Activated CD8-positive, alpha-beta T cell treated with anti-CD3 and anti-CD28 coated beads for 36 hours (primary cell): ENCODE data around the gene ADAM19. TPM values are rescaled to one million over a fixed set of nuclear protein-coding genes. Genes with fewer than 3 reads are reported as not detected.

Experiments used
- ATAC-seq: fragments of 200-7000 bp; cut with Tn5 transposase; one replicate; pipeline ENCODE4 v1.10.0; 2021; ENCODE audit warnings: mild to moderate bottlenecking, moderate library complexity
- CTCF ChIA-PET: fragments of 350-600 bp; sonication (Branson Sonifier 250); formaldehyde crosslinking; loops from one replicate; lab custom pipeline; 2021; ENCODE audit warnings: antibody characterized with exemption; lab: Charles Lee
- POLR2A ChIA-PET: fragments of 350-600 bp; sonication (Branson Sonifier 250); formaldehyde crosslinking; loops from one replicate; lab custom pipeline; 2021; ENCODE audit warnings: antibody characterized with exemption; lab: Charles Lee
- DNase-seq: peaks from one replicate; pipeline ENCODE4 v3.0.0-alpha.2; 2020
- H3K27ac Mint-ChIP-seq: one replicate; pipeline ENCODE4 v1.8.0; 2021; ENCODE audit warnings: mild to moderate bottlenecking, mixed read lengths
- H3K27me3 Mint-ChIP-seq: one replicate; pipeline ENCODE4 v1.8.0; 2021; ENCODE audit warnings: mixed read lengths
- H3K36me3 Mint-ChIP-seq: one replicate; pipeline ENCODE4 v1.8.0; 2021; ENCODE audit warnings: low read depth, mixed read lengths
- H3K4me1 Mint-ChIP-seq: one replicate; pipeline ENCODE4 v1.8.0; 2021; ENCODE audit warnings: low read depth, mixed read lengths
- H3K4me3 Mint-ChIP-seq: one replicate; pipeline ENCODE4 v1.8.0; 2021; ENCODE audit warnings: mild to moderate bottlenecking, moderate library complexity, mixed read lengths
- H3K9me3 Mint-ChIP-seq: one replicate; pipeline ENCODE4 v1.8.0; 2021; ENCODE audit warnings: mixed read lengths
- CTCF ChIP-seq: fragments of 200-600 bp; IDR thresholded peaks from one replicate; pipeline ENCODE4 v1.8.0; 2022; ENCODE audit warnings: antibody characterized with exemption, mild to moderate bottlenecking
- intact Hi-C: fragments of 100-400 bp; cut with micrococcal nuclease; formaldehyde crosslinking; loops from one replicate; pipeline ENCODE4 v1.10.0; 2022
- total RNA-seq, 2 experiments: library from RNA; stranded (reverse); gene quantifications; one replicate each; pipeline ENCODE4 v1.2.3, GENCODE V29; 2021

The ADAM19 gene
- total RNA-seq, 2 experiments from 2014 or later = 12.3 to 12.9 TPM

- POLR2A ChIA-PET = no interaction called here
- Mint-ChIP-seq H3K36me3 (no peaks in the 10 kb centered on the region), H3K4me1 (peaks cover 20% of the 10 kb centered on the region), H3K4me3 (no peak overlapping the region), H3K27me3 (no peaks in the 10 kb centered on the region), H3K27ac (no peak overlapping the region), H3K9me3 (no peaks in the 10 kb centered on the region)
- intact Hi-C loops = no loop called here
- DNase-seq (no peak), ATAC-seq (no peak)
- CTCF ChIA-PET = interaction anchor here (0.9 to 1.7 kb wide), 2 partner anchors 63 to 180 kb away, joined by 3 read pairs; no protein-coding TSS in a partner anchor
- no peak for TF ChIP-seq CTCF
Observed at GRCh38 chr5:157535042-157535865, 40.3 kb downstream of the ADAM19 start.

DNA sequence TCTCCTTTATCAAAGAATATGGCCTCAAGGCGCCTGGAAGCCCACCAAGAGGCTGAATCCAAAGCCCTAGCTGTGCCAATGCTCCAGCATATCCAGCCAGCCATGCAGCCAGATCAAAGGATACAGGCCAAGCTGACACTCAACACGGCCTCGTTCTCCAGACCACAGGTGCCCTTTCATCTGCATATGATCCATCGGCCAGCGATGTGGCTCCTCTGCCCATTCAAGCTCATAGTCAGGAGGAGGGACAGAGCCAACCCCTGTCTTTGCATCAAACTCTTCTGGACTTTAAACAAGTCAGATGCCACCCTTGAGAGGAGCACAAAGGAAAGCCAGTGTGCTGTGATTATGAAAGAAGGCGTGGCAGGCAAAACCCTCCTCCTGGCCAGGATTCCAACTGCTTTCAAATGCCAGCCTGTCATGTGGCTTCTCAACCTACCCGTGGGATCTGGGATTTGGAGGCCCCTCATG lies 42.5 kb downstream of the ADAM19 start:
- Mint-ChIP-seq H3K27ac (no peak overlapping the region), H3K4me1 (peaks cover 4% of the 10 kb centered on the region), H3K36me3 (no peaks in the 10 kb centered on the region), H3K9me3 (no peaks in the 10 kb centered on the region), H3K27me3 (no peaks in the 10 kb centered on the region), H3K4me3 (no peak overlapping the region)
- intact Hi-C loops = no loop called here
- DNase-seq = no peak
- POLR2A ChIA-PET = no interaction called here
- CTCF ChIA-PET = interaction anchor here (0.9 kb wide), 1 partner anchor 127 kb away, joined by 3 read pairs; no protein-coding TSS in a partner anchor
- TF ChIP-seq CTCF = no peak
- ATAC-seq = no peak

DNA sequence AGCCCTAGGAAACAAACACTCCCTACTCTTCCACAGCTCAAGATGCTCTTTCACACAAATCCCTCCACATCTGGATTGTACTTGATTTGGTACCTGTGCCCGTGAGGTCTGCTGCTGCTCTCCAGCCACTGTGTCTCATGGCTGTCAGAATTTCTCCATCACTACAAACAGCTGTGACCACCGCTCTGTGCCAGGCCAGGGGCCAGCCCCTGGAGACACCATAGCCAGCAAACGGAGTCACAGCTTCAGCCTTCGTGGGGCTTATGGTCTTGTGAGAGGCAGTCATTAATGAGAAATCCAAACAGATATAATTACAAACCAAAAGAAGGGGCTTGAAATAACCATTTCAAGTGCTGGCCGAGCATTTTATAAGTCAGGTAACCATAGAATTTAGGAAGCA lies 43.6 kb downstream of the ADAM19 start:
- ChIA-PET POLR2A (interaction anchor here (0.6 kb wide), 1 partner anchor 474 kb away, joined by 3 read pairs; no protein-coding TSS in a partner anchor), CTCF (no interaction called here)
- Mint-ChIP-seq H3K27me3 (no peaks in the 10 kb centered on the region), H3K9me3 (no peaks in the 10 kb centered on the region), H3K4me3 (no peak overlapping the region), H3K4me1 (no peaks in the 10 kb centered on the region), H3K36me3 (no peaks in the 10 kb centered on the region), H3K27ac (no peak overlapping the region)
- no peak for DNase-seq
- intact Hi-C loops = no loop called here
- TF ChIP-seq CTCF = no peak
- ATAC-seq = no peak

GRCh38 chr5:157530226-157530972 lies 45.2 kb downstream of the ADAM19 start:
- no peaks in the 10 kb centered on the region for H3K27me3 Mint-ChIP-seq
- H3K27ac Mint-ChIP-seq = no peak overlapping the region
- ChIA-PET CTCF (interaction anchor here (1.9 kb wide), 1 partner anchor 213 kb away, joined by 4 read pairs; the partner anchor contains the start of gene LSM11), POLR2A (no interaction called here)
- DNase-seq (no peak), ATAC-seq (no peak)
- TF ChIP-seq CTCF = no peak
- intact Hi-C loops = no loop called here
- no peak overlapping the region for H3K4me3 Mint-ChIP-seq
- H3K4me1 Mint-ChIP-seq = no peaks in the 10 kb centered on the region
- H3K9me3 Mint-ChIP-seq = no peaks in the 10 kb centered on the region
- no peaks in the 10 kb centered on the region for H3K36me3 Mint-ChIP-seq
